Spleen (tissue), 7 donors: ENCODE data around the gene ARHGEF7.

ENCODE experiments used
- POLR2A ChIP-seq, 3 donors: fragments of 450-650 bp; IDR thresholded peaks; one replicate each; pipeline ENCODE4 v1.5.1; 2017; ENCODE audit warnings: antibody characterized with exemption in 3 of 3, mild to moderate bottlenecking in 1 of 3
- TF ChIP-seq, protein P1 (sequence below), 11 experiments: fragments of 200-600 bp in 7 of 11; fragments of 450-650 bp in 4 of 11; sonication (generic) in 4 of 11; IDR thresholded peaks in 8 of 11; conservative IDR thresholded peaks in 3 of 11; 1 replicate in 7 of 11; 2 replicates in 4 of 11; pipeline versions ENCODE4 v1.4.0 to v1.8.0; 2016 to 2021; ENCODE audit warnings: antibody characterized with exemption in 11 of 11, inconsistent platforms in 4 of 11, mild to moderate bottlenecking in 1 of 11
- donor health status: DM: no; HTN: no; CAD: no; lungs with moderate emphysema.
- donor health status: DM: no; HTN: no; CAD: no.
- donor health status: DM: no; HTN: no; CAD: no.

GRCh38 chr13:111241006-111241755 lies 126.1 kb downstream of the ARHGEF7 start:
- TF ChIP-seq, protein P1, sequence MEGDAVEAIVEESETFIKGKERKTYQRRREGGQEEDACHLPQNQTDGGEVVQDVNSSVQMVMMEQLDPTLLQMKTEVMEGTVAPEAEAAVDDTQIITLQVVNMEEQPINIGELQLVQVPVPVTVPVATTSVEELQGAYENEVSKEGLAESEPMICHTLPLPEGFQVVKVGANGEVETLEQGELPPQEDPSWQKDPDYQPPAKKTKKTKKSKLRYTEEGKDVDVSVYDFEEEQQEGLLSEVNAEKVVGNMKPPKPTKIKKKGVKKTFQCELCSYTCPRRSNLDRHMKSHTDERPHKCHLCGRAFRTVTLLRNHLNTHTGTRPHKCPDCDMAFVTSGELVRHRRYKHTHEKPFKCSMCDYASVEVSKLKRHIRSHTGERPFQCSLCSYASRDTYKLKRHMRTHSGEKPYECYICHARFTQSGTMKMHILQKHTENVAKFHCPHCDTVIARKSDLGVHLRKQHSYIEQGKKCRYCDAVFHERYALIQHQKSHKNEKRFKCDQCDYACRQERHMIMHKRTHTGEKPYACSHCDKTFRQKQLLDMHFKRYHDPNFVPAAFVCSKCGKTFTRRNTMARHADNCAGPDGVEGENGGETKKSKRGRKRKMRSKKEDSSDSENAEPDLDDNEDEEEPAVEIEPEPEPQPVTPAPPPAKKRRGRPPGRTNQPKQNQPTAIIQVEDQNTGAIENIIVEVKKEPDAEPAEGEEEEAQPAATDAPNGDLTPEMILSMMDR (IDR thresholded peaks at IDR 0.05 in 8 of 11, conservative IDR thresholded peaks at IDR 0.05 in 3 of 11) = no peak
- TF ChIP-seq POLR2A (IDR thresholded peaks at IDR 0.05) = no peak
